Measurements from ENCODE around the gene UPF3A.
"Not testable (repeated sequence)": the region's sequence is repeated elsewhere in the genome, so short reads cannot be mapped to it uniquely, and the experiment has no call there.

DNA sequence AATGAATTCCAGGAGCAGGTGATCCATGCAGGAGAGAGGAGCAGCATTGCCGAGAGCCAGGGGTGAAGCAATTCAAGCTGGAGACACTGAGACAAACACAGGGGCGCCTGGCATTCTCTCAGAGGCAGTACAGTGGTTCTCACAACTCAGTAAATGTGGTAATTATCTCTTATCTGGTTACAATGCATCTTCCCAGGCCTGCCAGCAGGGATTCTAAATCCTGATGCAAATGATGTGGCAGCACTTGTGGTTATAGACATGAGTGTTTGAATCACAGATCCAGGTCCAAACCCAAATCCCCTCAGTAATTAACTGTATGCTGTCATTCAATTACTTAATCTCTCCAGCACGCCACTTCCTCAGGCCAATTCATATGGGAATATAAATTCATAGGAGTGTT, 52.5 kb downstream of the UPF3A start:
- not testable (repeated sequence) for TF ChIP-seq CTCF, POLR2A (IDR thresholded peaks at IDR 0.05)
